Measurements from ENCODE around the gene OGA. TPM values are rescaled to one million over a fixed set of nuclear protein-coding genes. Genes with fewer than 3 reads are reported as not detected.
"Not testable (repeated sequence)": the region's sequence is repeated elsewhere in the genome, so short reads cannot be mapped to it uniquely, and the experiment has no call there.

The OGA gene
- total RNA-seq, 1 donor from 2014 or later: 193 TPM

GRCh38 chr10:101803511-101803910, 14.7 kb downstream of the OGA start:
- no peak for DNase-seq (ENCODE audit: low spot score)

GRCh38 chr10:101797403-101798059, 20.7 kb downstream of the OGA start:
- DNase-seq (ENCODE audit: low spot score): no peak

GRCh38 chr10:101793526-101793925, 24.7 kb downstream of the OGA start:
- DNase-seq (ENCODE audit: low spot score): no peak

- DNase-seq (ENCODE audit: low spot score): no peak
Measured at GRCh38 chr10:101789686-101790085, 28.6 kb downstream of the OGA start.

GRCh38 chr10:101789231-101789630, 29.0 kb downstream of the OGA start:
- DNase-seq (ENCODE audit: low spot score): not testable (repeated sequence)

- DNase-seq (ENCODE audit: low spot score): no peak
Measured at GRCh38 chr10:101785801-101786200, 32.4 kb downstream of the OGA start.

- no peak for DNase-seq (ENCODE audit: low spot score)
Measured at GRCh38 chr10:101784558-101784957, 33.7 kb downstream of the OGA start.

- no peak for DNase-seq (ENCODE audit: low spot score)
Measured at GRCh38 chr10:101783736-101784118, 34.5 kb downstream of the OGA start.

- peak; percentile 86 for DNase-seq (ENCODE audit: low spot score)
Measured at GRCh38 chr10:101782811-101783735, 35.2 kb downstream of the OGA start, which contains the start of gene NPM3. NPM3 (minus strand) TSS chr10:101783446; CDS start chr10:101783390, 56 bp downstream.

- DNase-seq (ENCODE audit: low spot score): peak; percentile 38
Measured at GRCh38 chr10:101781984-101782810, 36.0 kb downstream of the OGA start.

- no peak for DNase-seq (ENCODE audit: low spot score)
Measured at GRCh38 chr10:101781655-101781983, 36.6 kb downstream of the OGA start.

- peak; percentile 62 for DNase-seq (ENCODE audit: low spot score)
Measured at GRCh38 chr10:101780818-101781654, 37.2 kb downstream of the OGA start.

GRCh38 chr10:101780187-101780817, 37.9 kb downstream of the OGA start:
- DNase-seq (ENCODE audit: low spot score): peak; percentile 41

- peak; percentile 82 for DNase-seq (ENCODE audit: low spot score)
Measured at GRCh38 chr10:101779544-101780186, 38.6 kb downstream of the OGA start.

- DNase-seq (ENCODE audit: low spot score): peak; percentile 57
Measured at GRCh38 chr10:101778781-101779543, 39.3 kb downstream of the OGA start.

- no peak for DNase-seq (ENCODE audit: low spot score)
Measured at GRCh38 chr10:101778151-101778780, 40.0 kb downstream of the OGA start.

GRCh38 chr10:101777619-101778145, 40.6 kb downstream of the OGA start:
- no peak for DNase-seq (ENCODE audit: low spot score)

GRCh38 chr10:101776161-101776817, 42.0 kb downstream of the OGA start:
- no peak for DNase-seq (ENCODE audit: low spot score)

Measured in ureter (tissue), 1 donor.